GM12875 (cell line): ENCODE measurements around the gene C1orf53.

Source experiments
- H3K4me3 ChIP-seq: one replicate; pipeline ENCODE4 v1.5.1; 2011; ENCODE audit warnings: low read depth, low read length, control low read depth
- CTCF ChIP-seq: IDR thresholded peaks from 2 replicates; pipeline ENCODE4 v1.5.1; 2011; ENCODE audit warnings: low read depth, mild to moderate bottlenecking, control low read depth, inconsistent platforms, low read length, moderate library complexity, borderline replicate concordance; ENCODE audit not compliant: insufficient read depth

The C1orf53 gene

GRCh38 chr1:197918807-197919345, 16.4 kb downstream of the C1orf53 start:
- TF ChIP-seq CTCF: no peak
- no peak overlapping the region for H3K4me3 ChIP-seq

GRCh38 chr1:197919346-197920066, 17.1 kb downstream of the C1orf53 start:
- no peak overlapping the region for H3K4me3 ChIP-seq
- no peak for TF ChIP-seq CTCF

GRCh38 chr1:197920067-197920396, 17.6 kb downstream of the C1orf53 start:
- TF ChIP-seq CTCF: no peak
- H3K4me3 ChIP-seq: no peak overlapping the region

- TF ChIP-seq CTCF: no peak
- no peak overlapping the region for H3K4me3 ChIP-seq
Measured at GRCh38 chr1:197920414-197921117, 18.1 kb downstream of the C1orf53 start.

GRCh38 chr1:197921235-197922069, 19.0 kb downstream of the C1orf53 start:
- TF ChIP-seq CTCF: no peak
- no peak overlapping the region for H3K4me3 ChIP-seq

- H3K4me3 ChIP-seq: no peak overlapping the region
- TF ChIP-seq CTCF: no peak
Measured at GRCh38 chr1:197922070-197922390, 19.6 kb downstream of the C1orf53 start.
